WTC11 (cell line): Measurements from ENCODE around the gene PDK2. TPM values are rescaled to one million over a fixed set of nuclear protein-coding genes. Genes with fewer than 3 reads are reported as not detected.
A peak's percentile ranks its signal among the peaks of the same experiment; 100 is the strongest.

Experiments
- ATAC-seq: fragments of 200-7000 bp; cut with Tn5 transposase; 2 replicates; pipeline ENCODE4 v1.10.0; 2021; ENCODE audit warnings: mild to moderate bottlenecking, moderate library complexity
- CTCF ChIA-PET: fragments of 300-600 bp; sonication (Branson Sonifier 250); formaldehyde crosslinking; loops from one replicate; lab custom pipeline; 2021; ENCODE audit warnings: antibody characterized with exemption; lab: Charles Lee
- POLR2A ChIA-PET: fragments of 350-600 bp; sonication (Branson Sonifier 250); formaldehyde crosslinking; loops from one replicate; lab custom pipeline; 2021; ENCODE audit warnings: antibody characterized with exemption; lab: Charles Lee
- DNase-seq: peaks from one replicate; pipeline ENCODE4 v3.0.0; 2021; ENCODE audit warnings: low spot score
- H3K27ac Mint-ChIP-seq: 2 replicates; pipeline ENCODE4 v1.8.0; 2021; ENCODE audit warnings: mixed read lengths
- H3K27me3 Mint-ChIP-seq: 2 replicates; pipeline ENCODE4 v1.8.0; 2021; ENCODE audit warnings: low read depth, mild to moderate bottlenecking, moderate library complexity, mixed read lengths
- H3K36me3 Mint-ChIP-seq: 2 replicates; pipeline ENCODE4 v1.8.0; 2021; ENCODE audit warnings: mixed read lengths
- H3K4me1 Mint-ChIP-seq: 2 replicates; pipeline ENCODE4 v1.8.0; 2022; ENCODE audit warnings: mixed read lengths
- H3K4me3 Mint-ChIP-seq: 2 replicates; pipeline ENCODE4 v1.8.0; 2021; ENCODE audit warnings: mild to moderate bottlenecking, moderate library complexity, mixed read lengths
- H3K9me3 Mint-ChIP-seq: 2 replicates; pipeline ENCODE4 v1.8.0; 2021; ENCODE audit warnings: mixed read lengths
- AR ChIP-seq: fragments of 250-450 bp; sonication (Bioruptor Pico); IDR thresholded peaks from 2 replicates; pipeline ENCODE4 v1.9.0; 2021; ENCODE audit warnings: mild to moderate bottlenecking
- ATF3 ChIP-seq: sonication (generic); formaldehyde crosslinking; conservative IDR thresholded peaks from 2 replicates; pipeline ENCODE4 v1.8.1; 2022; ENCODE audit warnings: mild to moderate bottlenecking, missing genetic modification reagents
- CTCF ChIP-seq: fragments of 200-600 bp; IDR thresholded peaks from 2 replicates; pipeline ENCODE4 v1.8.0; 2022; ENCODE audit warnings: antibody characterized with exemption
- ERG ChIP-seq: fragments of 250-450 bp; sonication (Bioruptor Pico); IDR thresholded peaks from 2 replicates; pipeline ENCODE4 v1.8.0; 2021; ENCODE audit warnings: mild to moderate bottlenecking
- ESRRA ChIP-seq: sonication (generic); formaldehyde crosslinking; IDR thresholded peaks from 2 replicates; pipeline ENCODE4 v1.8.1; 2022; ENCODE audit warnings: mild to moderate bottlenecking, missing genetic modification reagents, borderline replicate concordance
- FOXJ3 ChIP-seq: sonication (generic); formaldehyde crosslinking; IDR thresholded peaks from 2 replicates; pipeline ENCODE4 v1.9.0; 2021; ENCODE audit warnings: missing genetic modification reagents, mild to moderate bottlenecking, borderline replicate concordance
- GRHL2 ChIP-seq: fragments of 250-450 bp; sonication (Bioruptor Pico); IDR thresholded peaks from 2 replicates; pipeline ENCODE4 v1.8.0; 2022; ENCODE audit warnings: mild to moderate bottlenecking, moderate library complexity; ENCODE audit not compliant: insufficient replicate concordance, severe bottlenecking
- HMGXB4 ChIP-seq: sonication (generic); formaldehyde crosslinking; IDR thresholded peaks from 2 replicates; pipeline ENCODE4 v1.8.1; 2023; ENCODE audit warnings: mild to moderate bottlenecking, moderate library complexity, missing genetic modification reagents
- MAX ChIP-seq: sonication (generic); formaldehyde crosslinking; IDR thresholded peaks from 2 replicates; pipeline ENCODE4 v1.8.0; 2022; ENCODE audit warnings: mild to moderate bottlenecking, missing genetic modification reagents
- MLX ChIP-seq: sonication (generic); formaldehyde crosslinking; IDR thresholded peaks from 2 replicates; pipeline ENCODE4 v1.8.1; 2023; ENCODE audit warnings: mild to moderate bottlenecking, missing genetic modification reagents, moderate library complexity
- MYBL2 ChIP-seq: sonication (generic); formaldehyde crosslinking; IDR thresholded peaks from 2 replicates; pipeline ENCODE4 v1.8.1; 2023; ENCODE audit warnings: mild to moderate bottlenecking, moderate library complexity, missing genetic modification reagents
- NFYB ChIP-seq: sonication (generic); formaldehyde crosslinking; conservative IDR thresholded peaks from 2 replicates; pipeline ENCODE4 v1.8.0; 2022; ENCODE audit warnings: low read depth, missing genetic modification reagents
- RORB ChIP-seq: fragments of 250-450 bp; sonication (Bioruptor Pico); IDR thresholded peaks from 2 replicates; pipeline ENCODE4 v1.9.0; 2021; ENCODE audit warnings: mild to moderate bottlenecking
- SMAD3 ChIP-seq: sonication (generic); formaldehyde crosslinking; IDR thresholded peaks from 2 replicates; pipeline ENCODE4 v1.8.0; 2022; ENCODE audit warnings: missing genetic modification reagents, mild to moderate bottlenecking, borderline replicate concordance
- TCF7 ChIP-seq: sonication (generic); formaldehyde crosslinking; IDR thresholded peaks from 2 replicates; pipeline ENCODE4 v1.8.0; 2022; ENCODE audit warnings: mild to moderate bottlenecking, low read depth, missing genetic modification reagents, moderate library complexity
- USF1 ChIP-seq: sonication (generic); formaldehyde crosslinking; IDR thresholded peaks from 2 replicates; pipeline ENCODE4 v1.8.0; 2022; ENCODE audit warnings: mild to moderate bottlenecking, missing genetic modification reagents
- USF2 ChIP-seq: sonication (generic); formaldehyde crosslinking; IDR thresholded peaks from 2 replicates; pipeline ENCODE4 v1.8.1; 2023; ENCODE audit warnings: mild to moderate bottlenecking, missing genetic modification reagents, moderate library complexity
- ZBTB21 ChIP-seq: sonication (generic); formaldehyde crosslinking; IDR thresholded peaks from 2 replicates; pipeline ENCODE4 v1.8.1; 2023; ENCODE audit warnings: mild to moderate bottlenecking, missing genetic modification reagents, borderline replicate concordance
- ZBTB43 ChIP-seq: sonication (generic); formaldehyde crosslinking; IDR thresholded peaks from 2 replicates; pipeline ENCODE4 v1.8.1; 2023; ENCODE audit warnings: mild to moderate bottlenecking, missing genetic modification reagents
- ZNF219 ChIP-seq: sonication (generic); formaldehyde crosslinking; IDR thresholded peaks from 2 replicates; pipeline ENCODE4 v1.8.0; 2023; ENCODE audit warnings: missing genetic modification reagents, mild to moderate bottlenecking, borderline replicate concordance
- ZNF232 ChIP-seq: sonication (generic); formaldehyde crosslinking; IDR thresholded peaks from 2 replicates; pipeline ENCODE4 v1.8.0; 2022; ENCODE audit warnings: mild to moderate bottlenecking, missing genetic modification reagents
- ZNF512 ChIP-seq: sonication (generic); formaldehyde crosslinking; IDR thresholded peaks from 2 replicates; pipeline ENCODE4 v1.8.1; 2022; ENCODE audit warnings: missing genetic modification reagents, borderline replicate concordance
- total RNA-seq: library from RNA; stranded (reverse); gene quantifications from 3 replicates; pipeline ENCODE4 v1.2.3, GENCODE V29; 2021

Gene PDK2
- total RNA-seq, 1 experiment from 2014 or later, result 16.6 TPM

GRCh38 chr17:50114401-50114800 is 19.2 kb downstream of the PDK2 start (continued):
- TF ChIP-seq FOXJ3 (no peak), USF1 (no peak), USF2 (no peak), ZBTB21 (no peak), ATF3 (CRISPR knock-in tag) (no peak), MYBL2 (CRISPR knock-in tag) (no peak)

- CTCF ChIA-PET, result interaction anchor here (0.5 to 8.4 kb wide), 40 partner anchors 8 to 560 kb away, joined by 3 to 118 read pairs (median 5); partner anchors contain the start of genes COL1A1, ITGA3, PDK2 and SAMD14
- no peak overlapping the region for H3K27ac Mint-ChIP-seq
- peak overlapping the region; percentile 1; the same call in 1 of the 2 replicates for H3K4me3 Mint-ChIP-seq
- TF ChIP-seq MLX (CRISPR knock-in tag), result no peak
- no peak for TF ChIP-seq NFYB (CRISPR knock-in tag)
- TF ChIP-seq HMGXB4 (CRISPR knock-in tag), result no peak
- no peak for TF ChIP-seq TCF7 (CRISPR knock-in tag)
- no peak for TF ChIP-seq GRHL2
- TF ChIP-seq CTCF, result peak; percentile 40; the same call in 1 of the 2 replicates
- TF ChIP-seq ZNF219, result no peak
- TF ChIP-seq ZNF512, result no peak
- no peak for TF ChIP-seq SMAD3 (CRISPR knock-in tag)
- TF ChIP-seq ESRRA (CRISPR knock-in tag), result no peak
- no peak for TF ChIP-seq MAX (CRISPR knock-in tag)
- no peak for TF ChIP-seq ZBTB43 (CRISPR knock-in tag)
- TF ChIP-seq ZNF232 (CRISPR knock-in tag), result no peak
- TF ChIP-seq ERG (CRISPR knock-in tag), result no peak
- no peak for TF ChIP-seq RORB (CRISPR knock-in tag)
- no peak for TF ChIP-seq AR (CRISPR knock-in tag)
Observed at GRCh38 chr17:50114849-50115357, 19.8 kb downstream of the PDK2 start.

More at GRCh38 chr17:50114849-50115357, 19.8 kb downstream of the PDK2 start:
- peaks cover 21% of the 10 kb centered on the region for H3K4me1 Mint-ChIP-seq
- H3K9me3 Mint-ChIP-seq, result no peaks in the 10 kb centered on the region
- ATAC-seq, result peak; percentile 55
- peak; percentile 55 for DNase-seq
- peaks cover 44% of the 10 kb centered on the region for H3K27me3 Mint-ChIP-seq
- H3K36me3 Mint-ChIP-seq, result no peaks in the 10 kb centered on the region
- POLR2A ChIA-PET, result interaction anchor here (1.1 to 1.3 kb wide), 2 partner anchors 21 to 46 kb away, joined by 3 read pairs; no protein-coding TSS in a partner anchor
